C4-2B (cell line): ENCODE data around the gene SNX8.

ENCODE experiments used
- H3K27ac ChIP-seq: fragments of 450-650 bp; 2 replicates; pipeline ENCODE4 v1.5.1; 2017
- CTCF ChIP-seq: fragments of 450-650 bp; conservative IDR thresholded peaks from 2 replicates; pipeline ENCODE4 v1.5.1; 2017; ENCODE audit warnings: mild to moderate bottlenecking
- ZFX ChIP-seq: fragments of 450-650 bp; IDR thresholded peaks from 2 replicates; pipeline ENCODE4 v1.6.1; 2017

The SNX8 gene

GRCh38 chr7:2257651-2258050 is 56.6 kb downstream of the SNX8 start:
- TF ChIP-seq ZFX (no peak), CTCF (no peak)
- no peak overlapping the region for H3K27ac ChIP-seq

- no peak for TF ChIP-seq CTCF
- no peak for TF ChIP-seq ZFX
- H3K27ac ChIP-seq: no peak overlapping the region
Measured at GRCh38 chr7:2257046-2257551, 57.1 kb downstream of the SNX8 start.

- TF ChIP-seq ZFX (no peak), CTCF (no peak)
- H3K27ac ChIP-seq: no peak overlapping the region
Measured at GRCh38 chr7:2256306-2257045, 57.8 kb downstream of the SNX8 start.

- no peak for TF ChIP-seq ZFX
- TF ChIP-seq CTCF: no peak
- H3K27ac ChIP-seq: no peak overlapping the region
Measured at GRCh38 chr7:2255145-2256139, 58.8 kb downstream of the SNX8 start.

- TF ChIP-seq ZFX (no peak), CTCF (no peak)
Measured at GRCh38 chr7:2254429-2255144, 59.7 kb downstream of the SNX8 start.

GRCh38 chr7:2253525-2254244 is 60.6 kb downstream of the SNX8 start:
- H3K27ac ChIP-seq: no peak overlapping the region

More at GRCh38 chr7:2254429-2255144, 59.7 kb downstream of the SNX8 start:
- H3K27ac ChIP-seq: no peak overlapping the region

More at GRCh38 chr7:2253525-2254244, 60.6 kb downstream of the SNX8 start:
- no peak for TF ChIP-seq ZFX
- no peak for TF ChIP-seq CTCF
